Loucy (cell line): ENCODE data around the gene CNTNAP2.

Experiments used
- EZH2phosphoT487 ChIP-seq: fragments of 200-600 bp; IDR thresholded peaks from 2 replicates; pipeline ENCODE4 v1.6.1; 2018; ENCODE audit warnings: antibody characterized with exemption, mild to moderate bottlenecking, moderate library complexity, borderline replicate concordance
- TF ChIP-seq, protein P1 (sequence below): fragments of 200-600 bp; sonication (generic); conservative IDR thresholded peaks from 2 replicates; pipeline ENCODE4 v1.5.1; 2014; ENCODE audit warnings: mild to moderate bottlenecking, antibody characterized with exemption, low read length

DNA sequence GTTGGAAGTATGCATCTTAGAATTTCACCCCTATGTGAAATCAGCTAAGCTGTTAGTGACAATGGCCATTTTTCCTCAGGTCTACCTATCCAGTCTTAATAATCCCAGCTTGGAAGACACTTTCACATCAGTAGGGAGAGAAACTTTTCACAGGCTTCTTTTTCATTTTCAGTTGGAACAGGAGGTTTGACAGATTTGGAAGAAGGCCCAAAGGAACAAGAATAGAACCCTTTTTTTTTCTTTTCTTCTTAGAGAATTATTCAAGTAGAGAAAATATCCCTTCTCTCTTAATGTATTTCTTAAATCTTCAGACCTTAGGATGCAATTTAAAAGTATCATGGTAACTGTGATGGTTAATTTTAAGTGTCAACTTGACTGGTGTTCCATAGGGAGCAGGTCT lies 2063.5 kb downstream of the CNTNAP2 start:
- TF ChIP-seq, protein P1, sequence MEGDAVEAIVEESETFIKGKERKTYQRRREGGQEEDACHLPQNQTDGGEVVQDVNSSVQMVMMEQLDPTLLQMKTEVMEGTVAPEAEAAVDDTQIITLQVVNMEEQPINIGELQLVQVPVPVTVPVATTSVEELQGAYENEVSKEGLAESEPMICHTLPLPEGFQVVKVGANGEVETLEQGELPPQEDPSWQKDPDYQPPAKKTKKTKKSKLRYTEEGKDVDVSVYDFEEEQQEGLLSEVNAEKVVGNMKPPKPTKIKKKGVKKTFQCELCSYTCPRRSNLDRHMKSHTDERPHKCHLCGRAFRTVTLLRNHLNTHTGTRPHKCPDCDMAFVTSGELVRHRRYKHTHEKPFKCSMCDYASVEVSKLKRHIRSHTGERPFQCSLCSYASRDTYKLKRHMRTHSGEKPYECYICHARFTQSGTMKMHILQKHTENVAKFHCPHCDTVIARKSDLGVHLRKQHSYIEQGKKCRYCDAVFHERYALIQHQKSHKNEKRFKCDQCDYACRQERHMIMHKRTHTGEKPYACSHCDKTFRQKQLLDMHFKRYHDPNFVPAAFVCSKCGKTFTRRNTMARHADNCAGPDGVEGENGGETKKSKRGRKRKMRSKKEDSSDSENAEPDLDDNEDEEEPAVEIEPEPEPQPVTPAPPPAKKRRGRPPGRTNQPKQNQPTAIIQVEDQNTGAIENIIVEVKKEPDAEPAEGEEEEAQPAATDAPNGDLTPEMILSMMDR = no peak
- no peak for TF ChIP-seq EZH2phosphoT487
